ENCODE measurements around the gene ZNF660.
A peak's percentile ranks its signal among the peaks of the same experiment; 100 is the strongest.
"Not testable (repeated sequence)": the region's sequence is repeated elsewhere in the genome, so short reads cannot be mapped to it uniquely, and the experiment has no call there.

Gene ZNF660

DNA sequence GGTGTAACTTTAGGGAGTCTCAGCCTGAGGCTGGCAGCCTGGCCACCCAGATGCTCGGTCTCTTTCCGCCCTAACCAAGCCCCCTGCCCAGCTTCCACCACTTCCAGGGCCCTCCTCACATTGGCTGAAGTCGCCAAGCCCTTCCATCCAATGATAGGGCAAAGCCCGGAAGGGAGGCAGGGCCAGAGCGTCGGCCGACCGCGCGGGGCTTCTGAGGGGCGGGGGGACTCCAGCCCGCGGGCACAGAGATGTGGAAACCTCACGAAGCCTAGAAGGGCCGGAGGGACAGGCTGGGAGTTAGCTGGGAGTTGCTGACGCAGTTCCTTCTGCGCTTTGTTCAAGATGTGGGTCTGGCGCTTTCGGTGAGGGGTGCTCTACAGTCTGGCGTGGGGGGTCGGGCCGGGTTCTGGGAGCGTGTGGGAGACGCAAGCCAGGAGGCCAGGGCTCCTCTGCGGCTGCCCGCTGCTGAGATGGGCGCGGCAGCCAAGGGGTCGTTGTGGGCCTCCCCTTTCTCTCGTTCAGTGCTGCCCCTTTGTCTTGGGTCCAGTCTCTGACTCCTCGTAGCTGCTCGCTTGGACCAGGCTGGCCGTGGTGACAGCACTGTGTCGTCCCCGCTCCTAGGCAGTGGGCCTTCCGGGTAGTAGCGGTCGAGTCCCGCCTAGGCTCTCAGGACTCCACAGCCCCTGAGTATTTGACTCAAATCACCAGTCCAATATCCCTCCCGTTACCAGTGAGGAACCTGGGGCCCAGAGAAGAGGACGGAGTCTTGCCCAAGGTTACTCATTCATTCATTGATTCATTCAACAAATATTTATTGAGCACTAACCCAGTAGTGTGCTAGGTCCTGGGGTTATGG lies at the start of gene ZNF660:
ZNF660 (plus strand) TSS at position 319 of the 856 bp plus-strand sequence. CDS start 9,230 bp downstream, outside the sequence.
- Histone ChIP-seq H3K9me3 (ENCODE audit: control insufficient read depth, low read length) (no peaks in the 10 kb centered on the region), H3K9ac (no peak within 1 kb of the TSS), H3K27me3 (ENCODE audit: control insufficient read depth, insufficient read depth, low read length) (no peaks in the 10 kb centered on the region), H3K36me3 (ENCODE audit: control insufficient read depth, insufficient read depth, low read length) (no peaks in the 10 kb centered on the region), H3K79me2 (no peaks in the 10 kb centered on the region), H3K4me1 (no peaks in the 10 kb centered on the region), H2AFZ (peak within 1 kb of the TSS; percentile 84), H3K4me2 (ENCODE audit: low read length) (peak within 1 kb of the TSS; percentile 87), H3K27ac (peak within 1 kb of the TSS; percentile 59), H3K4me3 (ENCODE audit: low read depth, low read length) (peak within 1 kb of the TSS; percentile 70)
- TF ChIP-seq, protein P1, sequence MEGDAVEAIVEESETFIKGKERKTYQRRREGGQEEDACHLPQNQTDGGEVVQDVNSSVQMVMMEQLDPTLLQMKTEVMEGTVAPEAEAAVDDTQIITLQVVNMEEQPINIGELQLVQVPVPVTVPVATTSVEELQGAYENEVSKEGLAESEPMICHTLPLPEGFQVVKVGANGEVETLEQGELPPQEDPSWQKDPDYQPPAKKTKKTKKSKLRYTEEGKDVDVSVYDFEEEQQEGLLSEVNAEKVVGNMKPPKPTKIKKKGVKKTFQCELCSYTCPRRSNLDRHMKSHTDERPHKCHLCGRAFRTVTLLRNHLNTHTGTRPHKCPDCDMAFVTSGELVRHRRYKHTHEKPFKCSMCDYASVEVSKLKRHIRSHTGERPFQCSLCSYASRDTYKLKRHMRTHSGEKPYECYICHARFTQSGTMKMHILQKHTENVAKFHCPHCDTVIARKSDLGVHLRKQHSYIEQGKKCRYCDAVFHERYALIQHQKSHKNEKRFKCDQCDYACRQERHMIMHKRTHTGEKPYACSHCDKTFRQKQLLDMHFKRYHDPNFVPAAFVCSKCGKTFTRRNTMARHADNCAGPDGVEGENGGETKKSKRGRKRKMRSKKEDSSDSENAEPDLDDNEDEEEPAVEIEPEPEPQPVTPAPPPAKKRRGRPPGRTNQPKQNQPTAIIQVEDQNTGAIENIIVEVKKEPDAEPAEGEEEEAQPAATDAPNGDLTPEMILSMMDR (IDR thresholded peaks at IDR 0.05): no peak

GRCh38 chr3:44535364-44535763 lies 49.4 kb upstream of the ZNF660 start:
- no peaks in the 10 kb centered on the region for H3K27me3 ChIP-seq (ENCODE audit: control insufficient read depth, insufficient read depth, low read length)
- no peaks in the 10 kb centered on the region for H3K79me2 ChIP-seq

GRCh38 chr3:44544811-44545210 lies 40.0 kb upstream of the ZNF660 start:
- H3K9me3 ChIP-seq (ENCODE audit: control insufficient read depth, low read length); H3K4me3 ChIP-seq (ENCODE audit: low read depth, low read length); H3K4me1 ChIP-seq; H3K79me2 ChIP-seq; H3K36me3 ChIP-seq (ENCODE audit: control insufficient read depth, insufficient read depth, low read length); H3K9ac ChIP-seq; H2AFZ ChIP-seq; H3K4me2 ChIP-seq (ENCODE audit: low read length); H3K27me3 ChIP-seq (ENCODE audit: control insufficient read depth, insufficient read depth, low read length); H3K27ac ChIP-seq: not testable (repeated sequence)

More at GRCh38 chr3:44535364-44535763, 49.4 kb upstream of the ZNF660 start:
- Histone ChIP-seq H3K4me1 (no peaks in the 10 kb centered on the region), H3K9me3 (ENCODE audit: control insufficient read depth, low read length) (no peaks in the 10 kb centered on the region), H3K4me3 (ENCODE audit: low read depth, low read length) (no peak overlapping the region), H3K4me2 (ENCODE audit: low read length) (no peak overlapping the region), H2AFZ (no peak overlapping the region), H3K36me3 (ENCODE audit: control insufficient read depth, insufficient read depth, low read length) (no peaks in the 10 kb centered on the region), H3K27ac (no peak overlapping the region), H3K9ac (no peak overlapping the region)
- TF ChIP-seq, protein P1 (IDR thresholded peaks at IDR 0.05): no peak

- Histone ChIP-seq H3K27ac (peak within 1 kb of the TSS; percentile 84), H3K27me3 (ENCODE audit: control insufficient read depth, insufficient read depth, low read length) (no peaks in the 10 kb centered on the region), H3K36me3 (ENCODE audit: control insufficient read depth, insufficient read depth, low read length) (peaks cover 2% of the 10 kb centered on the region), H3K4me1 (peaks cover 11% of the 10 kb centered on the region), H2AFZ (peak within 1 kb of the TSS; percentile 100), H3K9me3 (ENCODE audit: control insufficient read depth, low read length) (peaks cover 5% of the 10 kb centered on the region), H3K4me3 (ENCODE audit: low read depth, low read length) (peak within 1 kb of the TSS; percentile 75), H3K4me2 (ENCODE audit: low read length) (peak within 1 kb of the TSS; percentile 81), H3K79me2 (no peaks in the 10 kb centered on the region), H3K9ac (peak within 1 kb of the TSS; percentile 30)
- TF ChIP-seq, protein P1 (IDR thresholded peaks at IDR 0.05): peak; percentile 32
These were observed 29.9 kb upstream of the ZNF660 start, which contains the start of gene ZKSCAN7 for GRCh38 chr3:44554626-44555592. Gene ZKSCAN7, plus strand, starts transcription at chr3:44555193. Its CDS starts 1,855 bp downstream, at chr3:44557048.

GRCh38 chr3:44555723-44556122 lies 29.0 kb upstream of the ZNF660 start:
- peak overlapping the region; percentile 84 for H3K27ac ChIP-seq
- H2AFZ ChIP-seq: peak overlapping the region; percentile 100
- no peaks in the 10 kb centered on the region for H3K79me2 ChIP-seq
- H3K27me3 ChIP-seq (ENCODE audit: control insufficient read depth, insufficient read depth, low read length): no peaks in the 10 kb centered on the region
- peak overlapping the region; percentile 81 for H3K4me2 ChIP-seq (ENCODE audit: low read length)
- H3K36me3 ChIP-seq (ENCODE audit: control insufficient read depth, insufficient read depth, low read length): peaks cover 2% of the 10 kb centered on the region
- H3K9ac ChIP-seq: no peak overlapping the region
- H3K9me3 ChIP-seq (ENCODE audit: control insufficient read depth, low read length): peaks cover 5% of the 10 kb centered on the region
- peaks cover 11% of the 10 kb centered on the region for H3K4me1 ChIP-seq
- TF ChIP-seq, protein P1 (IDR thresholded peaks at IDR 0.05): no peak
- H3K4me3 ChIP-seq (ENCODE audit: low read depth, low read length): peak overlapping the region; percentile 75
